Measurements from ENCODE around the gene VPS33B. TPM values are rescaled to one million over a fixed set of nuclear protein-coding genes. Genes with fewer than 3 reads are reported as not detected.
"Not testable (repeated sequence)": the region's sequence is repeated elsewhere in the genome, so short reads cannot be mapped to it uniquely, and the experiment has no call there.

The VPS33B gene
- polyA plus RNA-seq, 1 experiment, result 12.3 TPM

DNA sequence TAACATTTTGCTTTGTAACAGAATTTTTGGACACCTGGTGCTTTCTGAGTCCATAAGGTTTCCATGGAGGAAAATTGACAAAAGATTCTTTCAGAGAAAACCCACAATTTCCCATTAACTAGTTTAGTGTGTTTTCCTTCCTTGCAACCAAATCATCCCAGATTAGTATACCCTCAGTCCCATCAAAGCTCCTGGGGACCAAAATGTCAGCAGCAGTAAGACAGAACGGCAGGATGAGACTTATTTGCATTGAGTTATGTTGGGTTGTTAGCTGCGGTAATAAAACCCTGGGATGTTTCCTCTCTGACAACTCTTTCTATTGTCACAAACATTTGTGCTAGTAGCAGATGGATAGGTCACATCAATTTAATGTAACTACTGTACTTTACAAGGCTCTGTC, 32.4 kb upstream of the VPS33B start:
- Histone ChIP-seq H3K4me3 (ENCODE audit: low read depth, low read length) (no peak overlapping the region), H3K27me3 (ENCODE audit: control insufficient read depth, insufficient read depth, low read length) (peaks cover 12% of the 10 kb centered on the region), H3K9me3 (ENCODE audit: control insufficient read depth, insufficient read depth, low read length) (no peaks in the 10 kb centered on the region), H3K27ac (ENCODE audit: low read depth, low read length) (no peak overlapping the region)
- TF ChIP-seq, protein P1, sequence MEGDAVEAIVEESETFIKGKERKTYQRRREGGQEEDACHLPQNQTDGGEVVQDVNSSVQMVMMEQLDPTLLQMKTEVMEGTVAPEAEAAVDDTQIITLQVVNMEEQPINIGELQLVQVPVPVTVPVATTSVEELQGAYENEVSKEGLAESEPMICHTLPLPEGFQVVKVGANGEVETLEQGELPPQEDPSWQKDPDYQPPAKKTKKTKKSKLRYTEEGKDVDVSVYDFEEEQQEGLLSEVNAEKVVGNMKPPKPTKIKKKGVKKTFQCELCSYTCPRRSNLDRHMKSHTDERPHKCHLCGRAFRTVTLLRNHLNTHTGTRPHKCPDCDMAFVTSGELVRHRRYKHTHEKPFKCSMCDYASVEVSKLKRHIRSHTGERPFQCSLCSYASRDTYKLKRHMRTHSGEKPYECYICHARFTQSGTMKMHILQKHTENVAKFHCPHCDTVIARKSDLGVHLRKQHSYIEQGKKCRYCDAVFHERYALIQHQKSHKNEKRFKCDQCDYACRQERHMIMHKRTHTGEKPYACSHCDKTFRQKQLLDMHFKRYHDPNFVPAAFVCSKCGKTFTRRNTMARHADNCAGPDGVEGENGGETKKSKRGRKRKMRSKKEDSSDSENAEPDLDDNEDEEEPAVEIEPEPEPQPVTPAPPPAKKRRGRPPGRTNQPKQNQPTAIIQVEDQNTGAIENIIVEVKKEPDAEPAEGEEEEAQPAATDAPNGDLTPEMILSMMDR (IDR thresholded peaks at IDR 0.05; ENCODE audit: low read depth, low read length), result no peak
- ChIA-PET CTCF (interaction anchor here (0.8 to 5.1 kb wide), 7 partner anchors 21 to 796 kb away, joined by 3 to 148 read pairs (median 6); no protein-coding TSS in a partner anchor), POLR2A (no interaction called here)
- DNase-seq (ENCODE audit: low read depth, low spot score), result no peak

DNA sequence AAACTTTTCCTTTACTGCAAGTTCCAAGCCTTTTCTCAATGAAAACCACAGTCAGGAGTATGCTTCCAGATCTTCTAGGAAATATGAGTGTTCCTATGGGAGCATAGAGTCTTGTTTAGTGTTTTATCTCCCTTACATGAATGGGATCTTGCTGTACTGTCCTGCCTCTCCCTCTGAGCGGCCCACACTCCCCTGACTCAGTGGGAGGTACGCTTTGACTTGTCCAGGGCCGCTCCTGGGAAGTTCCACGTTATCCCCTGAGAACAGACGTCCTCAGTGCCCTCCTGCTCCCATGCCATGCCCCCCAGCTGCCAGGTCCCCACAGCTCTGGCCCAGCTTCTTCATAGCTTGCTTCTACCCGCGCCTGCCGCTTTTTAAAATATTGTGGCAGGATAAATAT, 28.9 kb upstream of the VPS33B start:
- DNase-seq (ENCODE audit: low read depth, low spot score), result no peak
- ChIA-PET CTCF (interaction anchor here (2.5 to 5.9 kb wide), 2 partner anchors 93 to 221 kb away, joined by 18 to 157 read pairs; partner anchors contain the start of gene RCCD1), POLR2A (no interaction called here)
- no peaks in the 10 kb centered on the region for H3K9me3 ChIP-seq (ENCODE audit: control insufficient read depth, insufficient read depth, low read length)
- H3K27me3 ChIP-seq (ENCODE audit: control insufficient read depth, insufficient read depth, low read length), result peaks cover 8% of the 10 kb centered on the region
- H3K4me3 ChIP-seq (ENCODE audit: low read depth, low read length), result no peak overlapping the region
- TF ChIP-seq, protein P1 (IDR thresholded peaks at IDR 0.05; ENCODE audit: low read depth, low read length), result no peak
- H3K27ac ChIP-seq (ENCODE audit: low read depth, low read length), result no peak overlapping the region

DNA sequence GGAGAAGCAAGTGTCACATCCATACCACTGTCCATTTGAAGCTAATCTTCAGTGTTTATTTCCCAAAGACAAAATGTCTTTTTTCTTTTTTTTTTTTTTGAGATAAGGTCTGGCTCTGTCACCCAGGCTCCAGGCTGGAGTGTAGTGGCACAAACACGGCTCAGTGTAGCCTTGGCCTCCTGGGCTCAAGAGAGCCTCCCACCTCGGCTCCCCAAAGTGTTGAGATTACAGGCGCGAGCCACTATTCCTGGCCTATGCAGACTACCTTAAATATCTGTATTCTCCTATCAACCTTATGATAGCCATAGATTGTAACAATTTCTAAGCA, 27.7 kb upstream of the VPS33B start:
- ChIA-PET POLR2A (interaction anchor here (0.7 kb wide), 1 partner anchor 119 kb away, joined by 3 read pairs; no protein-coding TSS in a partner anchor), CTCF (interaction anchor here (1.0 to 5.9 kb wide), 18 partner anchors 8 to 222 kb away, joined by 3 to 157 read pairs (median 6); partner anchors contain the start of genes HDDC3, RCCD1 and UNC45A)
- no peak for DNase-seq (ENCODE audit: low read depth, low spot score)
- TF ChIP-seq, protein P1 (IDR thresholded peaks at IDR 0.05; ENCODE audit: low read depth, low read length), result no peak
- H3K9me3 ChIP-seq (ENCODE audit: control insufficient read depth, insufficient read depth, low read length), result no peaks in the 10 kb centered on the region
- H3K27ac ChIP-seq (ENCODE audit: low read depth, low read length), result no peak overlapping the region
- H3K4me3 ChIP-seq (ENCODE audit: low read depth, low read length), result no peak overlapping the region
- H3K27me3 ChIP-seq (ENCODE audit: control insufficient read depth, insufficient read depth, low read length), result peaks cover 8% of the 10 kb centered on the region

DNA sequence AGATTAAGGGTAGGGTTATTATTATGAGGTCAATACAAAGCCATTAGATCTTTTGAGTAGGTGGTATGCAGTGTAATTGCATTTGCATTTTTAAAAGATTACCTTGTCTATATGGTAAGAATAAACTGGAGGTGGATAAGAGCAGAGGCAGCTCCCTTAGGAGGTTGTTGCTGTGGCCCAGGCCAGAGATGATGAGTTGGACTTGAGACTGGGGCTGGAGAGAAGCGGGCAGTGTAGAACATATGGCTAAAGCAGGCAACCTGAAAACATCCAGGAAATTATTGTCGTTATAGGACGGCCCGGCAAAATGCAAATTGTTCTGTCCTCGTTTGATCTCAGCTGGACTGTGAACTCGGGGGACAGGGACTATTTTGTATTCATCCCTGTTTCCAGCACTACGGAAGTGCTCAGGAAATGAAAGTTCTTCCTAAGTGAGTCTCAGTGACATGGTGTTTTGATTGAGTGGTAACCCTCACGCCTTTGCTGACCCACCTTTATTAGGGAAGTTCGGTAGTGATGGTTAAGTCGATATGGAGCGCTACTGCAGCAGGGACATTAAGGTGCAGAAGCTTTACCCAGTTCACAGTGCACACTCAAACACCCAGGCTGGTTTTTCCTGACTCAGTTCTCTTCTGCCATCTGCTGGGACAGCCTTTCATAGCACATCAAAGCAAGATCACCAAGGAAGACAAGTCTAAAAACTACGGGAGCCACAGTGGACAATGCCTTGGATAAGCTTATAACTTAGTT, 27.2 kb upstream of the VPS33B start:
- DNase-seq (ENCODE audit: low read depth, low spot score), result peak; percentile 38
- TF ChIP-seq, protein P1 (IDR thresholded peaks at IDR 0.05; ENCODE audit: low read depth, low read length), result peak; percentile 84
- no peak overlapping the region for H3K4me3 ChIP-seq (ENCODE audit: low read depth, low read length)
- CTCF ChIA-PET, result interaction anchor here (0.8 to 5.9 kb wide), 21 partner anchors 9 to 223 kb away, joined by 3 to 157 read pairs (median 5); partner anchors contain the start of genes HDDC3, RCCD1 and UNC45A
- peaks cover 8% of the 10 kb centered on the region for H3K27me3 ChIP-seq (ENCODE audit: control insufficient read depth, insufficient read depth, low read length)
- H3K9me3 ChIP-seq (ENCODE audit: control insufficient read depth, insufficient read depth, low read length), result no peaks in the 10 kb centered on the region
- no peak overlapping the region for H3K27ac ChIP-seq (ENCODE audit: low read depth, low read length)
- POLR2A ChIA-PET, result interaction anchor here (0.7 to 1.2 kb wide), 2 partner anchors 95 to 118 kb away, joined by 3 read pairs; partner anchors contain the start of gene RCCD1

DNA sequence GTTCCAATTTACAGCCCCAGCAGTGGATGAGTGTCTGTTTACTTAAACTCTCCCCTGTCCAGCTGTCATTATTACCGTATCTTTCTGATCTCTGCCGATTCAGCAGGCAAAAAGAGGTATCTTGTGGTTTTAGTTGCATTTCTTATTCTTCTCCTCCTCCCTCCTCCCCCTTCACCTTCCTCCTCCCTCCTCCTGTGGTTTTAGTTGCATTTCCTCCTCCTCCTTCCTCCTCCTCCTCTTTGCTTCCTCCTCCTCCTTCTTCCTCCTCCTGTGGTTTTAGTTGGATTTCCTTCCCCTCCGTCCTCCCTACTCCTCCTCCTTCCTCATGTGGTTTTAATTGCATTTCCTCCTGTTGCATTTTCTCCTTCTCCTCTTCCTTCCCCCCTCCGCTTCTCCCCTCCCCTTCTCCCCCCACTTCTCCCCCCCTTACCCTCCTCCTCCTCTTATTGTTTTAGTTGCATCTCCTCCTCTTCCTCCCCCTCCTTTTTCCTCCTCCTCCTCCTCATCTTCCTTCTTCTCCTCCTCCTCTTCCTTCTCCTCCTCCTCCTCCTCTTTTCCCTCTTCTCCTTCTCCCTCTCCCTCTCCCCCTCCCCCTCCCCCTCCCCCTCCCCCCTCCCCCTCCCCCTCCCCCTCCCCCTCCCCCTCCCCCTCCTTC, 25.3 kb upstream of the VPS33B start:
- ChIA-PET CTCF (interaction anchor here (5.9 kb wide), 1 partner anchor 90 kb away, joined by 157 read pairs; the partner anchor contains the start of gene RCCD1), POLR2A (no interaction called here)
- no peaks in the 10 kb centered on the region for H3K9me3 ChIP-seq (ENCODE audit: control insufficient read depth, insufficient read depth, low read length)
- no peak overlapping the region for H3K4me3 ChIP-seq (ENCODE audit: low read depth, low read length)
- DNase-seq (ENCODE audit: low read depth, low spot score), result no peak
- H3K27me3 ChIP-seq (ENCODE audit: control insufficient read depth, insufficient read depth, low read length), result peaks cover 8% of the 10 kb centered on the region
- H3K27ac ChIP-seq (ENCODE audit: low read depth, low read length), result no peak overlapping the region
- TF ChIP-seq, protein P1 (IDR thresholded peaks at IDR 0.05; ENCODE audit: low read depth, low read length), result no peak

DNA sequence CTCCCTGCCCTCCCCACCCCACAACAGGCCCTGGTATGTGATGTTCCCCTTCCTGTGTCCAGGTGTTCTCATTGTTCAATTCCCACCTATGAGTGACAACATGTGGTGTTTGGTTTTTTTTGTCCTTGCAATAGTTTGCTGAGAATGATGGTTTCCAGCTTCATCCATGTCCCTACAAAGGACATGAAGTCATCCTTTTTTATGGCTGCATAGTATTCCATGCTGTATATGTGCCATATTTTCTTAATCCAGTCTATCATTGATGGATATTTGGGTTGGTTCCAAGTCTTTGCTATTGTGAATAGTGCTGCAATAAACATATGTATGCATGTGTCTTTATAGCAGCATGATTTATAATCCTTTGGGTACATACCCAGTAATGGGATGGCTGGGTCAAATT, 23.7 kb upstream of the VPS33B start:
- H3K4me3 ChIP-seq (ENCODE audit: low read depth, low read length); DNase-seq (ENCODE audit: low read depth, low spot score); CTCF ChIA-PET; H3K27ac ChIP-seq (ENCODE audit: low read depth, low read length); H3K9me3 ChIP-seq (ENCODE audit: control insufficient read depth, insufficient read depth, low read length); H3K27me3 ChIP-seq (ENCODE audit: control insufficient read depth, insufficient read depth, low read length); POLR2A ChIA-PET: not testable (repeated sequence)
